WTC11 (cell line): ENCODE results near the gene BAG2.

Experiments used
- ATF1 ChIP-seq: sonication (generic); formaldehyde crosslinking; IDR thresholded peaks from 2 replicates; pipeline ENCODE4 v1.8.1; 2023; ENCODE audit warnings: mild to moderate bottlenecking, moderate library complexity, missing genetic modification reagents
- JUN ChIP-seq: sonication (generic); formaldehyde crosslinking; IDR thresholded peaks from 2 replicates; pipeline ENCODE4 v1.8.0; 2023; ENCODE audit warnings: mild to moderate bottlenecking, missing genetic modification reagents
- RELA ChIP-seq: sonication (generic); formaldehyde crosslinking; IDR thresholded peaks from 2 replicates; pipeline ENCODE4 v1.8.1; 2022; ENCODE audit warnings: missing genetic modification reagents, mild to moderate bottlenecking, borderline replicate concordance
- TF ChIP-seq, protein P1 (sequence below): fragments of 200-600 bp; IDR thresholded peaks from 2 replicates; pipeline ENCODE4 v1.8.0; 2022; ENCODE audit warnings: antibody characterized with exemption
- TF ChIP-seq, protein P2 (sequence below): sonication (generic); formaldehyde crosslinking; conservative IDR thresholded peaks from 2 replicates; pipeline ENCODE4 v1.8.1; 2023; ENCODE audit warnings: mild to moderate bottlenecking, low read depth, missing genetic modification reagents, moderate library complexity
- TF ChIP-seq, protein P3 (sequence below): sonication (generic); formaldehyde crosslinking; IDR thresholded peaks from 2 replicates; pipeline ENCODE4 v1.8.0; 2022; ENCODE audit warnings: mild to moderate bottlenecking, missing genetic modification reagents

DNA sequence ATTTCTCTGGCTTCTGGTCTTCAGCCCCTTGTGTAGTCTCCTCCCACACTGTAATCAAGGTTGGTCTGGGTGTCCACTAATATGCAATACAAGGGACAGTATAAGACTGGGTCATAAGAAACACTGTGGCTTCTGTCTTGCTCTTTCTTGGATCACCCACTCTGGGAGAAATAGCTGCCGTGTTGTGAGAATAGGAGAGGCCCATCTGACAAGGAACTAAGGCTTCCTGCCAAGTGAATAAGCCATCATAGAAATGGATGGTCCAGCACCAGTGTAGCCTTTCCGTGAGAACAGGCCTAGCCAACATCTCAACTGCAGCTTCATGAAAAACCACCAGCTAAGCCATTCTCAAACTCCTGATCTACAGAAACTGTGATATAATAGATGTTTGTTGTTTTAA is 23.3 kb downstream of the BAG2 start:
- TF ChIP-seq, protein P1, sequence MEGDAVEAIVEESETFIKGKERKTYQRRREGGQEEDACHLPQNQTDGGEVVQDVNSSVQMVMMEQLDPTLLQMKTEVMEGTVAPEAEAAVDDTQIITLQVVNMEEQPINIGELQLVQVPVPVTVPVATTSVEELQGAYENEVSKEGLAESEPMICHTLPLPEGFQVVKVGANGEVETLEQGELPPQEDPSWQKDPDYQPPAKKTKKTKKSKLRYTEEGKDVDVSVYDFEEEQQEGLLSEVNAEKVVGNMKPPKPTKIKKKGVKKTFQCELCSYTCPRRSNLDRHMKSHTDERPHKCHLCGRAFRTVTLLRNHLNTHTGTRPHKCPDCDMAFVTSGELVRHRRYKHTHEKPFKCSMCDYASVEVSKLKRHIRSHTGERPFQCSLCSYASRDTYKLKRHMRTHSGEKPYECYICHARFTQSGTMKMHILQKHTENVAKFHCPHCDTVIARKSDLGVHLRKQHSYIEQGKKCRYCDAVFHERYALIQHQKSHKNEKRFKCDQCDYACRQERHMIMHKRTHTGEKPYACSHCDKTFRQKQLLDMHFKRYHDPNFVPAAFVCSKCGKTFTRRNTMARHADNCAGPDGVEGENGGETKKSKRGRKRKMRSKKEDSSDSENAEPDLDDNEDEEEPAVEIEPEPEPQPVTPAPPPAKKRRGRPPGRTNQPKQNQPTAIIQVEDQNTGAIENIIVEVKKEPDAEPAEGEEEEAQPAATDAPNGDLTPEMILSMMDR: no peak
- TF ChIP-seq JUN (CRISPR knock-in tag) (no peak), RELA (CRISPR knock-in tag) (no peak), ATF1 (CRISPR knock-in tag) (no peak)
- TF ChIP-seq, protein P2, sequence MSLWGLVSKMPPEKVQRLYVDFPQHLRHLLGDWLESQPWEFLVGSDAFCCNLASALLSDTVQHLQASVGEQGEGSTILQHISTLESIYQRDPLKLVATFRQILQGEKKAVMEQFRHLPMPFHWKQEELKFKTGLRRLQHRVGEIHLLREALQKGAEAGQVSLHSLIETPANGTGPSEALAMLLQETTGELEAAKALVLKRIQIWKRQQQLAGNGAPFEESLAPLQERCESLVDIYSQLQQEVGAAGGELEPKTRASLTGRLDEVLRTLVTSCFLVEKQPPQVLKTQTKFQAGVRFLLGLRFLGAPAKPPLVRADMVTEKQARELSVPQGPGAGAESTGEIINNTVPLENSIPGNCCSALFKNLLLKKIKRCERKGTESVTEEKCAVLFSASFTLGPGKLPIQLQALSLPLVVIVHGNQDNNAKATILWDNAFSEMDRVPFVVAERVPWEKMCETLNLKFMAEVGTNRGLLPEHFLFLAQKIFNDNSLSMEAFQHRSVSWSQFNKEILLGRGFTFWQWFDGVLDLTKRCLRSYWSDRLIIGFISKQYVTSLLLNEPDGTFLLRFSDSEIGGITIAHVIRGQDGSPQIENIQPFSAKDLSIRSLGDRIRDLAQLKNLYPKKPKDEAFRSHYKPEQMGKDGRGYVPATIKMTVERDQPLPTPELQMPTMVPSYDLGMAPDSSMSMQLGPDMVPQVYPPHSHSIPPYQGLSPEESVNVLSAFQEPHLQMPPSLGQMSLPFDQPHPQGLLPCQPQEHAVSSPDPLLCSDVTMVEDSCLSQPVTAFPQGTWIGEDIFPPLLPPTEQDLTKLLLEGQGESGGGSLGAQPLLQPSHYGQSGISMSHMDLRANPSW: no peak
- TF ChIP-seq, protein P3, sequence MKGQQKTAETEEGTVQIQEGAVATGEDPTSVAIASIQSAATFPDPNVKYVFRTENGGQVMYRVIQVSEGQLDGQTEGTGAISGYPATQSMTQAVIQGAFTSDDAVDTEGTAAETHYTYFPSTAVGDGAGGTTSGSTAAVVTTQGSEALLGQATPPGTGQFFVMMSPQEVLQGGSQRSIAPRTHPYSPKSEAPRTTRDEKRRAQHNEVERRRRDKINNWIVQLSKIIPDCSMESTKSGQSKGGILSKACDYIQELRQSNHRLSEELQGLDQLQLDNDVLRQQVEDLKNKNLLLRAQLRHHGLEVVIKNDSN (CRISPR knock-in tag): no peak
